ENCODE measurements around the gene ECI1. TPM values are rescaled to one million over a fixed set of nuclear protein-coding genes. Genes with fewer than 3 reads are reported as not detected.
A peak's percentile ranks its signal among the peaks of the same experiment; 100 is the strongest.

ECI1 gene, protein sequence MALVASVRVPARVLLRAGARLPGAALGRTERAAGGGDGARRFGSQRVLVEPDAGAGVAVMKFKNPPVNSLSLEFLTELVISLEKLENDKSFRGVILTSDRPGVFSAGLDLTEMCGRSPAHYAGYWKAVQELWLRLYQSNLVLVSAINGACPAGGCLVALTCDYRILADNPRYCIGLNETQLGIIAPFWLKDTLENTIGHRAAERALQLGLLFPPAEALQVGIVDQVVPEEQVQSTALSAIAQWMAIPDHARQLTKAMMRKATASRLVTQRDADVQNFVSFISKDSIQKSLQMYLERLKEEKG
- total RNA-seq: 100 to 1,000 TPM in 1 of 3 donors, 10 to 100 TPM in 2; 88.5 to 129 (median 95.5) TPM
- long read RNA-seq, donor 1, transcript ECI1-201 (7 exons, 1,541 nt): major isoform, 85 of 117 reads
- long read RNA-seq, donor 1, transcript ECI1-206 (6 exons, 961 nt): minor isoform, 15 of 117 reads
- long read RNA-seq, donor 1, partial matches to known transcripts: 10 of 117 reads
- long read RNA-seq, donor 1, other reads (novel, unspliced or antisense): 7 of 117 reads
- long read RNA-seq, donor 2, partial matches to known transcripts: 1 of 2 reads
- long read RNA-seq, donor 2, other reads (novel, unspliced or antisense): 0 of 2 reads

DNA sequence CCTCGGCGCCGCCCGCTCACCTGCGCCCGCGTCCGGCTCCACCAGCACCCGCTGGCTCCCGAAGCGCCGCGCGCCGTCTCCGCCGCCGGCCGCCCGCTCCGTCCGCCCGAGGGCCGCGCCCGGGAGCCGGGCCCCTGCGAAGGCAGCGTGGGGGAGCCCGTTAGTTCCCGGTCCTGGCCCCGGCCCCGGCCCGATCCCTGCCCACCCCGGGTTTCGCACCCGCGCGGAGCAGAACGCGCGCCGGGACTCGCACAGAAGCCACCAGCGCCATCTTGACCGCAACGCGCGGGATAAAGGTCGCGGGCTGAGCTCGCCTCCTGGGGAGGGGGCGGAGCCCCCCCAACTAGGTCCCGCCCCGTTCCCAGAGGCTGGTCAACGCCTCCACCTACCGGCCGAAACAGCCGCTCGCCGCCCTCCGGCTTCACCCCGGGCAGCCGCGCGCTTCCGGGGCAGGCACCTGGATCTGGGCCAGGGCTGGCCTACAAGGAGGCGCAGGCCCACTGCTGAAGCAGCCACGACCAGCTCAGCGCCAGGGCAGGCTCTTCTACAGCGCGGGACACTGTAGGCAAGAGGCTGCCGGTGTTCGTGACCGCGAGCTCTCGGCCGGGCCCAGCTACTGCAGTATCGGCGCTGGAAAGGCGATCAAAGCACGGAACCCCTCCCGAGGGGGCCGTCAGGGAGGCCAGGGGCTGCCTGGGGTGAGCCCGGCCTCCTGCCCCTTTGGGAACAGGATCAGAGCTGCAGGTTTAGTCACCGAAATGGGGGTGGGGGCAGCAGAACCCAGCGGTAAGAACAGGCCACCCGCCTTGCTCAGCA is at the start of gene ECI1:
Gene ECI1, minus strand, starts transcription at position 292 of the 816 bp plus-strand sequence. Its CDS starts 21 bp downstream, at position 271.
- peak; percentile 77 for TF ChIP-seq CTCF (IDR thresholded peaks at IDR 0.05)
- ATAC-seq (peak; percentile 98), DNase-seq (peak; percentile 97 to 99 (median 98))
- intact Hi-C loops (cut with DNase I, micrococcal nuclease): no loop called here
- Histone ChIP-seq H3K36me3 (ENCODE audit: low read depth) (no peaks in the 10 kb centered on the region), H3K4me3 (peak within 1 kb of the TSS; percentile 70), H3K9me3 (no peaks in the 10 kb centered on the region), H3K4me1 (ENCODE audit: low read depth) (peaks cover 14% of the 10 kb centered on the region)

DNA sequence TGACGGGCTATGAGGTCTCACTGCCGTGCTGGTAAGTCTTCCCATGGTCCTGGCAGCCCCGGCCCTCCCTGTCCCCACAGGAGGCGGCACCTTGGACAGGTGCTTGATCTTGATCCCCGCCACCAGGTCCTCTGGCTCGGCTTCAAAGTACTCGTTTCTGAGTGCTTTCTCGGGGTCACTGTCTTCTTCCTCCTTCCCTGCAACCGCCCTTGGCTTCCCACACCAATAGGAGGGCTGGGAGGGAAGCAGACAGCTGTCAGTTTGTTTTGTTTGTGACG is 48.5 kb upstream of the ECI1 start:
- no peaks in the 10 kb centered on the region for H3K4me1 ChIP-seq (ENCODE audit: low read depth)
- no peaks in the 10 kb centered on the region for H3K9me3 ChIP-seq
- H3K4me3 ChIP-seq: no peak overlapping the region
- H3K36me3 ChIP-seq (ENCODE audit: low read depth): no peaks in the 10 kb centered on the region
- intact Hi-C loops (cut with DNase I, micrococcal nuclease): no loop called here
- no peak for TF ChIP-seq CTCF (IDR thresholded peaks at IDR 0.05)
- no peak for ATAC-seq
- no peak for DNase-seq

- TF ChIP-seq CTCF (IDR thresholded peaks at IDR 0.05): no peak
- no peaks in the 10 kb centered on the region for H3K36me3 ChIP-seq (ENCODE audit: low read depth)
- H3K4me3 ChIP-seq: no peak overlapping the region
- no peak for ATAC-seq
- no peaks in the 10 kb centered on the region for H3K9me3 ChIP-seq
- no peaks in the 10 kb centered on the region for H3K4me1 ChIP-seq (ENCODE audit: low read depth)
- intact Hi-C loops (cut with DNase I, micrococcal nuclease): no loop called here
- no peak for DNase-seq
Observed at GRCh38 chr16:2299121-2299914, 47.9 kb upstream of the ECI1 start.

DNA sequence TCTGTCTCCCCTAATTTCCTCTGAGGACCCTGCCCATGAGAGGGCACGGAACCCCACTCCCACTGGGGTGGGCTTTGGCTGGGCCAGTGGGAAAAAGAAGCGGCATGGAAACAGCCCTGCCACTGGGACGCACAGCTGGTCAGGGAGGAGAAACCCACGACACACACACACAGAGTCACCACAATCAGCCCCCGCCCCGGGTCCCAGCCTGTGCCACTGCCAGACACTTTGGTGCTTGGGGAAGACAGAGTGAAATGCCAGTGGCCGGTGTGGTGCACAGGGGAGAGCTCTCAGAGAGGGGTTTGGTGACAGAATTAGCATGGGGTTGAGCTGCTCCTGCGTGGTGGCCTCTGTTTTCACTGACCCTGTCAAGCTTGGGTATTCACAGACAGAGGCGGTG is 47.2 kb upstream of the ECI1 start:
- TF ChIP-seq CTCF (IDR thresholded peaks at IDR 0.05): no peak
- Histone ChIP-seq H3K36me3 (ENCODE audit: low read depth) (no peaks in the 10 kb centered on the region), H3K4me1 (ENCODE audit: low read depth) (no peaks in the 10 kb centered on the region), H3K4me3 (no peak overlapping the region), H3K9me3 (no peaks in the 10 kb centered on the region)
- DNase-seq (no peak), ATAC-seq (no peak)
- intact Hi-C loops (cut with DNase I, micrococcal nuclease): no loop called here

DNA sequence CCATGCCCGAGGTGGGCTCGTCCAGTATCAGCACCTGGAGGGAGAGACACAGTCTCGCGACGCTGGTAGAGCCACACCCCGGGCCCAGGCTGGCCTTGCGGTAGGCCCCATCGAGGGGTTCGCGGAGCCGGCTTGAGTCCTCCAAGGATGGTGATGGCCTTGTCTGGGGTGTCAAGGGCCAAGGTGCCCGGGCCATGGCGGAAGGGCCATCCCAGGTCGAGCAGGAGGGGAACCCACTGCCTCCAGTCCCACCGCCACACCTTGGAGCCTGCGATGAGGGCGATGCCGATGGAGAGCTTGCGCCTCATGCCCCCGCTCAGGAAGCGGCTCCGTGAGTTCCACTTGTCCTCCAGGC is 46.1 kb upstream of the ECI1 start:
- TF ChIP-seq CTCF (IDR thresholded peaks at IDR 0.05): no peak
- no peaks in the 10 kb centered on the region for H3K36me3 ChIP-seq (ENCODE audit: low read depth)
- H3K4me3 ChIP-seq: no peak overlapping the region
- H3K4me1 ChIP-seq (ENCODE audit: low read depth): no peaks in the 10 kb centered on the region
- DNase-seq: no peak
- H3K9me3 ChIP-seq: no peaks in the 10 kb centered on the region
- no peak for ATAC-seq
- intact Hi-C loops (cut with DNase I, micrococcal nuclease): no loop called here

Data from mucosa of descending colon (tissue), 3 donors.